Islet of Langerhans (tissue), 1 donor: ENCODE data around the gene KIF18A.
A peak's percentile ranks its signal among the peaks of the same experiment; 100 is the strongest.
"Not testable (repeated sequence)": the region's sequence is repeated elsewhere in the genome, so short reads cannot be mapped to it uniquely, and the experiment has no call there.

Experiments used
- FAIRE-seq: peaks from one replicate; lab custom pipeline; 2011; peaks lifted over from hg19 to GRCh38; lab: Jason Lieb, UNC

KIF18A gene

DNA sequence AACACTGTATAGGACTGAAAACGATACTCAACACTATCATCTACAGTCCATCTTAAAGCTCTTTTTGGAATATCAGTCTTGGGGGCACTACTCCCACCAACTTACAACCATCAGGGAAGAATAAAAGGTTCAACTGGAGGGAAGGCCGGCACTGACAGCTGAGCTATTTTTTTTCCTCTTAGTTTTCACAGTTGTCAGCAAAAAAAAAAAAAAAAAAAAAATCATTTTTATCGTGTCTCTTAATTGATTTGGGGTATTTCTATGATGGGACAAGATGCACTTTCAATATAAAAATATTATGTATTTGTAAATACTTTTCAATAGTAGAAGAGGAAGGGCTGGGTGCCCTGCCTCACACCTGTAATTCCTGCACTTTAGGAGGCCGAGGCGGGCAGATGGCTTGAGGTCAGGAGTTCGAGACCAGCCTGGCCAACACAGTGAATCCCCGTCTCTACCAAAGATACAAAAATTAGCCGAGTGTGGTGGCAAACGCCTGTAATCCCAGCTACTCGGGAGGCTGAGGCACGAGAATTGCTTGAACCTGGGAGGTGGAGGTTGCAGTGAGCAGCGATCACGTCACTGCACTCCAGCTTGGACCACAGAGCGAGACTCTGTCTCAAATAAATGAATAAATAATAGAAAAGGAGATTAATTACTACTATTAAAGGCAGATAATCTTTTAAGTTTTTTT lies 1.5 kb downstream of the KIF18A start:
- FAIRE-seq, result no peak

DNA sequence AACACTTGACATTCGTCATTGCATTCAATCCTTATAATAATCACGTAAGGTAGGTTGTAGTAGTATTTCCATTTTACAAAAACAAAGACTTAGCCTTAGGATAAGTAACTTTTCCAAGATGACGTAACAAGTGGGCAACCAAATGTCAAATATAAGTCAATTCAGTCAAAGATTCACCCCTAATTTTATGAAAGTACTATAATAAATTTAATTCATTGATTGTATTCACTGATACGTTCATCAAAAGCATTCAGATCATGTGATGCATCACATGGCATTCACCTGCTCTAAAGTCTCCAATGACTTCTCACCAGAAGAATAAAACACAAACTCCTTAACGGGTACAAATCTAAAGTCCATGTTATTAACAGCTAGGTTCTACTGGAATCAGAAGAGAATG lies 2.1 kb downstream of the KIF18A start:
- no peak for FAIRE-seq

DNA sequence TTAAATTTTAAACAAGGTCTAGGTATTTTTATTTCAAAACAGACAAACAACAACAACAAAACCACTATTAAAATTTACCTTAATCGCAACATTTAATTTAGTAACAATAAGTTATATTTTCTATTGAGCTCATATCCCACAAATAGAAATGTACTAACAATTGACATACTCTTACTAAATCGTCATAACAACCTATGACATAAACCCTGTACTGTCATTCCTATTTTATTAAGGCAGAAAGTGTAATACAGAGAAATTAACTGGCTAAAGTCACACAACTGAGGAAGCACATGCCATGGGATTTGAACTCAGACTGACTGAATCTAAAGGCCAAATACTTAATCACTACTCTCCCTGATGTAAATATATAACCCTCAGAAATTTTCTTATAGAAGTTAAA lies 3.0 kb downstream of the KIF18A start:
- no peak for FAIRE-seq

DNA sequence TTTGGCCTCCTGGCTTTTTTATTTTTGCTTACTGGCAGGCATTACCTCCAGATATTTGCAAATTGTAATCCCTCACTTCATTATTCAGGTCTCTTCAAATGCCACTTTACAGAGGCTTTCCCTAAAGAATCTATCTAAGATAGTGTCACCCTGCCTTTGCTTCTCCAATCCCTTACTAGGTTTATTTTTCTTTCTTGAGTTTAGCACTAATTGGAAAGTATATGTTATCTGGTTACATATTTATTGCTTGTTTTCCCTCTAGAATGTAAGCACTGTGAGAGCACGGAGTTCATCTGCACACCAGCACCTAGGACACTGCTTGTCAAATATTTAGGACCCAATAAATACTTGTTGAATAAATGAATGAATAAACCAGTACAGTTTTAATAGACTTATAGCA lies 3.5 kb downstream of the KIF18A start:
- no peak for FAIRE-seq

DNA sequence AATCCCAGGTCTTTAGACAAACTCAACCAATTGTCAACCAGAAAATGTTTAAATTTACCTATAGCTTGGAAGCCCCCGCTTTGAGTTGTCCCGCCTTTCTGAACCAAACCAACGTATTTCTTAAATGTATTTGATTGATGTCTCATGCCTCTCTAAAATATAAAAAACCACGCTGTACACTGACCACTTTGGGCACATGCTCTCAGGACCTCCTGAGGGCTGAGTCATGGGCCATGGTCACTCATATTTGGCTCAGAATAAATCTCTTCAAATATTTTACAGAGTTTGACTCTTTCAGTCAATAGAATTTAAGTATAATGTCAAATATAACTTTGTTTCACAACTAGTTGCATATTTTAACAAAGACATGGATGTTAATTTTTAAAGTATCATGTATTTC lies 5.7 kb downstream of the KIF18A start:
- not testable (repeated sequence) for FAIRE-seq

DNA sequence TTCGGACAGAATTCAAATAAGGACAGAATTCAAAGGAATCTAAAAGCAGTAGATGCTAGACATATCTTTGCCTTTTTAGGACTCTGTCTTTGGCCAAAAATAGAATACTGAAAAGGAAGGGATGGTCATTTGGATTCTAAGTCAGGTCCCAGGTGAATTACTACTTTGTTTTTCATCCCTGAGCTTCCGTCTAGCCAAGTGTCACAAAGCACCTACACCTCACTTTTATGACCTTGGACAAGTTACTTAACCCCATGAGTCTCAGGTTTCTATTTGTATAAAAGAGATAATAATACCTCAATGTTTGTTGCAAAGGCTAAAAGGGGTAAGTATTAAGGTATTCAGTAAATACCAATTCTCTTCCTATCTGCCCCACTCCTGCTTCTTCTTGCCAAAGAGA lies 7.3 kb downstream of the KIF18A start:
- FAIRE-seq, result no peak

DNA sequence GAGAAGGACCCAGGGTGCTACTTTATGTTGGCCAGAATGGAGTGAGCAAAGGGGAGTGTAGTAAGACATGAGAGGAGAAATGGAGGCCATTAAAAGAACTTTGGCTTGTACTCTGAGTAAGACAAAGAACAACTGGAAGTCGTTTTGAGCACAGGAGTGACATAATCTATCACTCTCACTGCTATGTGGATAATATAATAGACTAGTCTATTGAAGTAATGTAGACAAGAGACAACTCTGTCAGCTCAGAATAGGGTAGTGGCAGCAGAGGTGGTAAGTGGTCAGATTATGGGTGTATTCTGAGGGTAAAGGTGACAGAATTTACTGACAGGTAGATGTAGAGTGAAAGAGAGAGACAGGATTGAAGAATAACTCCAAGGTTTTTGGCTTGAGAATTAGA lies 8.2 kb downstream of the KIF18A start:
- no peak for FAIRE-seq

DNA sequence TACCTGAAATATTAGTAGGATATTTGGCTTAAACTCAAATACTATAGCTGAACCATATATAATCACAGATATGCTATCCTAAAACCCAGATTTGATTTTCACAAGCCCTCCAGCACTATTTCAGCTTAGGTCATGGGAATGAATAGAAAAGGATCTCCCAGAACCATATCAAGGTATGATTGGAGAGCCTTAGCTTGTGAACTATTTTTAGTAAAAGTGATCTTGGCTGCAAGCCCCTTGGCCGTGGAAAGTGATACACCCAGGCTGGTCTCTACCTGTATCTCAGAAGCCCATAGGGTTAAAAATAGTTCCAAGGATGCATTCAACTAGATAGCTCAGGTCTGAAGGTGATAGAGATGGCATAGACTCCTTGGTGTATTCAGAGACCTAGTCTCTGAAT lies 9.7 kb downstream of the KIF18A start:
- no peak for FAIRE-seq

DNA sequence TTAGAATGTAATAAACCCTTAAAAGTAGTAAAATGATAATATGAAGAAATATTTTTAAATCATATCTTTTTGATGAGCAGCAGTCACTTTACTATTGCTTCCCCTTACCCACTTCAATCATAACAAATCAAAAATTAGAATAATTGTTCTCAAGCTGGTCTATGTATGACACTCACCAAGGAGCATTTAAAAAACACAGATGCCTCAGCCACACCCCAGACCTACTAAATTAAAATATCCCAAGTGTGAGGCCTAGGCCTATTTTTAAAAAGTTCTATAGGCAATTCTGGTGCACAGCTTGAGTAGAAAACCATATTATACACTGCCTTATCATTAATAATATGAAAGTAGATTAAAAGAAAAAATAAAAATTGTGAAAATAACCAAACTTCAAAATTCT lies 15.2 kb downstream of the KIF18A start:
- FAIRE-seq, result no peak

DNA sequence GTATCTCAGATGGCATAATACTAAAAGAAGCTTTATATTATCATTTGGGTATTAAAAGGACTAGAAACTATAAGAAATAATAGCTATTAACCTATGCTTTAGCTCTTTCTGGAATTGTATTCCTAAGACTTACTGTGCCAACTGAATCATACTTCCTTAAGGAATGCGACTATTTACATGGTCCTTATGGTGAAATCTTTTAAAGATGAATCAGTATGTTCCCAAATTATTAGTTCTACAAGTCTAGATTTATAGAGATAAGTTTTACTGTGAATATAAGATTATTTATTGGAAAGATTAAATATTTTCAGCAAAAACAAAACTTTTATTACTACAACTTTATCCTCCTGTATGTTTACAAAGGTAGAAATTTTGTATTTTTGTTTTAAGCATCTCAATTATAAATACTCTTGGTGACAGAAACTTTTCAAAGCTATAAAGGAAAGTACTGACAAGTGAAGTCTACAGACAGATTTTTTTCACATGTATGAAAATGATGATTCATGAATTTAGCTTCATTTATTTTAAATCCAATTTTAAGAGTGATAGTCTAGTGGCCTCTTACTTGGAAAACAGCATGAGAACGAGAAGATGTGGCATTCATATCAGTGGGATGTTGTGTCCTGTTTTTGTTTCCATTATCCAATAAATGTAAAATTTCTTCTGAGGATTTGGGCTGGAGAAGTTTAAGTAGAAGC lies 17.8 kb downstream of the KIF18A start:
- no peak for FAIRE-seq

DNA sequence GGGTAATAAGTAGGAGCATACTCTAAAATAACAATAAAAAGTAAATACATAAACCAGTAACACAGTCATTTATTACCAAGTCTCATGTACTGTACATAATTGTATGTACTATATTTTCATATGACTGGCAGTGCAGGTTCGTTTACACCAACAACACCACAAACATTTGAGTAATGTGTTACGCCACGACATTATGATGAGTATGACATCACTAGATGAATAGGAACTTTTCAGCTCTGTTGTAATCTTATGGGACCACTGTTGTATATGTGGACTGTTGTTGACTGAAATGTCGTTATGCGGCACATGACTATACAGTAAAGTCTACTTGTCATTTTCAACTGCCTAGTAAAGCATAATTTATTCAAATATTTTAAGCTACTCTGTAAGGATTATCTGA lies 18.6 kb downstream of the KIF18A start:
- no peak for FAIRE-seq

DNA sequence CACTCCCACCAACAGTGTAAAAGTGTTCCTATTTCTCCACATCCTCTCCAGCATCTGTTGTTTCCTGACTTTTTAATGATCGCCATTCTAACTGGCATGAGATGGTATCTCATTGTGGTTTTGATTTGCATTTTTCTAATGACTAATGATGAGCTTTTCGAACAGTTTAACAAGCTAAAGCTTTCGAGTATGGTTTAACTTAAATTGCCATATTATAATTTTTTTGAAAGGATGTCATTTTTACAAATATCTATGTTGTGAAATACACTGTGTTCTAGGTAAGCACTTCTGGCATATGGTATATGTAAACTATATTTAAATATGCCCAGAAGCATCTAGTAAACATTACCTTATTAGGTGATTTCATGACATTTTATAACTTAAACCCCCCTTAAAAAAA lies 20.3 kb downstream of the KIF18A start:
- not testable (repeated sequence) for FAIRE-seq

DNA sequence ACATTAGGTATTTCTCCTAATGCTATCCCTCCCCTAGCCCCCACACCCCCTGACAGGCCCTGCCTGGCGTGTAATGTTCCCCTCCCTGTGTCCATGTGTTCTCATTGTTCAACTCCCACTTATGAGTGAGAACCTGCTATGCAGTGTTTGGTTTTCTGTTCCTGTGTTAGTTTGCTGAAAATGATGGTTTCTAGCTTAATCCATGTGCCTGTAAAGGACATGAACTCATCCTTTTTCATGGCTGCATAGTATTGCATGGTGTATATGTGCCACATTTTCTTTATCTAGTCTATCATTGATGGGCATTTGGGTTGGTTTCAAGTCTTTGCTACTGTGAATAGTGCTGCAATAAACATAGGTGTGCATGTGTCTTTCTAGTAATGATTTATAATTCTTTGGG lies 20.8 kb downstream of the KIF18A start:
- not testable (repeated sequence) for FAIRE-seq

DNA sequence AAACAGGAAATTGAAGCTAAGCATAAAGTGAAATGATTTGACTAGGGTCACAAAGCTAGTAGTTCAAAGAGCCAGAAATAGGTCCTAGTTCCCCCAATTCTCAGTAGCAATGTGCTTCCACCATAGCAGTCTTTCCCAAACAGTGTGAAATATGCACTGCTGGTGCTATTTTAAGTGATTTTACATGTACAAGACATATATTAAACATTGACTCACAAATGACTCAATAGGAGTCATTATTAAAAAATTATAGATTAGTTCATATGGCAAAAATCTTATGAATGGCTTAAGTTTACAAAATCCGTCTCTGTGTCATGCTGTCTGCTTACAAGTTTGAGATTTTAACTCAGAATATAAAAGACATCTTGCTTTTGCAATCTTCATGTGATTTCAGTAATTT lies 21.4 kb downstream of the KIF18A start:
- no peak for FAIRE-seq

DNA sequence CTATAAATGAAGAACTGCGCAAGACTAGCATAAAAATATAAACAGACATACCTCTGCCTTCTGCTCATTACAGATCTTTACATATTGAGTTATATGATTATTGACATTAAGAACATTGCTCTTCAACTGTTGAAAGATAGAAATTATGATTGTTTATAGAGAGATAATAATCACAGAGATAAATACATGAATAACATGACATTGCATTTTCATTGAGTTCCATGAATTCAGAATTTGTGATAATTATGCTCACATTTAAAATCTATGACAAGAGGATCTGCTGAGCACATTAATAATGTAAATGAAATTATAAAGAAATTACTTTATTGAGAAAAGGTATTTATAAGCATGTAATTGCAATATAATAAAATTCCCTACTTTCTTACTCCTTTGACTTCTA lies 24.8 kb downstream of the KIF18A start:
- FAIRE-seq, result no peak

DNA sequence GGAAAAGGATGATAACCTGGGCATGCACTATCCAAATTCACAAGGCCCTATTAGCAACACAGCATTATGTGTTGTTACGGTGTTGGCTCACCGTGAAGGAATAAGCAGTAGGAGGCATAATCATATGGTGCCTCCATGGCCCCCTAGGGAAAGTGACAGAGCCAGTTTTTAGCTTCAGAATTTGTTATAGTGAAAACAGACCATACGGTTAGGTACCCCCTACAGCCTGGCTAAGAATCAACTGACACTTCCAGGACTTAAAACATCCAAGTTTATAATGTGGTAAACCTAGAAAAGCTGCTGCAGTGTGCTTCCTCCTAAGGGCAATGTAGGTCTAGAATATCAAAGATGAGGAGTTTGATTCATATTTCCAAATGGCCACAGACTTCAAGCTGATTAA lies 30.4 kb downstream of the KIF18A start:
- no peak for FAIRE-seq

DNA sequence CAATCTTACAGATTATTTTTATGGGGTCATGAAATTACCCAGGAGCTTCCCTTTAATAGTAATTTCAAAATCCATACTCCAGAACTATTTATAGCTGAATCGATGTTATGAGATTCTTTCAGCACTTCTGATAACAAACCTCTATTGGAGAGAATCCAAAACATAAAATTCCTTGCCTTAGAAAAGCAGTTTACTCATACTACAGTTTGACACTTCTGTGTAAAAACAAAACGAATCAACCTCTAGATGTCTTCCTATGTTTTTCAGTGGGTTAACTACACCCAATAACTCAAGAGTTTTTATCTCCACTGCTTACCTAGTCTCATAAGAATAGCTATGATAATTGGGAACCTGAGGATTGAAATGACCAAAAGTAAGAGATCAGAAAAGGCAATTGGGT lies 35.6 kb downstream of the KIF18A start:
- FAIRE-seq, result no peak

DNA sequence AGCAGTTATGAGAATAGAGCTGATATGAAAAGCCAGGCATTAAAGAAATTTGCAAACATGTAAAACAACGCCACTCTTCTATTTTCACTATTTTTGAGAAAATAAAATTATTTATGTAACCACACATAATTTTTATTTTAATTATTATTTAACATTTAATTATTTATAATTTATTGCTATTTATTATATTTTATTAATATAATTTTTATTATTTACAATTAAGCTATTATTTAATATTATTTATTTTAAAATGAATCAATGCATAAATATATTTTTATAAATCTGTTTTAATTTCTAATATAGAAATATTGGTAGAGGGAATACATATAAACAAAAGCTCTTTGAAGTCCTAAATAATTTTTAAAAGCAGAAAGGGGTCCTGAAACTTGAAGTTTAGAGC lies 36.7 kb downstream of the KIF18A start:
- no peak for FAIRE-seq

DNA sequence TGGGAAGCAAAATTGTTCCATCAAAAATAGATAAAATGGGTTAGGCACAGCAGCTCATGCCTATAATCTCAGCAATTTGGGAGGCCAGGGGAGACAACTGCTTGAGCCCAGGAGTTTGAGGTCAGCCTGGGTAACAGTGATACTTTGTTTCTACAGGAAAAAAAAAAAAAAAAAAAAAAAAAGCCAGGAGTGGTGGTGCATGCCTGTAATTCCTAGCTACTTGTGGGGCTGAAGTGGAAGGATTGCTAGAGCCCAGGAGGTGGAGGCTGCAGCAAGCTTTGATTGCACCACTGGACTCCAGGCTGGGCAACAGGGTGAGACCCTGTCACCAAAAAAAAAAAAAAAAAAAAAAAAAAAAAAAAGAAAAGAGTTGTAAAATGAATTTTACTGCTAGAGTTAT lies 49.6 kb downstream of the KIF18A start:
- FAIRE-seq, result no peak

DNA sequence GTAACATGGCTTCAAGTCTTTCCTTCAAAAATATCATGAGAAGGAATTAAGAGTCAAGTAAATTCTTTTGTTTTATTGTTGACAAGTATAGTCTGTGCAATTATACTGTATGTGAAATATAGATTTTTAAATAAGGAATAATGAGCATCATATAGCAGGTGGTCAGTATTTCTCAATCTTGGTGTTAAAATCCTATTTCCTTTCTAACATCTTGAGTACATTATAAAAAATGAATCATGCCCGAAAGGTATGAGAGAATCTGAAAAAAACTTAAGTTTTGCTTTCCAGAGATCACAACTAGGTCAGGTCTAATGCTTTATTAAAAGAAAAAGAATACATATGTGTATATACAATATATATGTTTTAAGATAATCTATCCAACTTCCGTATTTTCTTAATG lies 53.1 kb downstream of the KIF18A start:
- FAIRE-seq, result no peak

DNA sequence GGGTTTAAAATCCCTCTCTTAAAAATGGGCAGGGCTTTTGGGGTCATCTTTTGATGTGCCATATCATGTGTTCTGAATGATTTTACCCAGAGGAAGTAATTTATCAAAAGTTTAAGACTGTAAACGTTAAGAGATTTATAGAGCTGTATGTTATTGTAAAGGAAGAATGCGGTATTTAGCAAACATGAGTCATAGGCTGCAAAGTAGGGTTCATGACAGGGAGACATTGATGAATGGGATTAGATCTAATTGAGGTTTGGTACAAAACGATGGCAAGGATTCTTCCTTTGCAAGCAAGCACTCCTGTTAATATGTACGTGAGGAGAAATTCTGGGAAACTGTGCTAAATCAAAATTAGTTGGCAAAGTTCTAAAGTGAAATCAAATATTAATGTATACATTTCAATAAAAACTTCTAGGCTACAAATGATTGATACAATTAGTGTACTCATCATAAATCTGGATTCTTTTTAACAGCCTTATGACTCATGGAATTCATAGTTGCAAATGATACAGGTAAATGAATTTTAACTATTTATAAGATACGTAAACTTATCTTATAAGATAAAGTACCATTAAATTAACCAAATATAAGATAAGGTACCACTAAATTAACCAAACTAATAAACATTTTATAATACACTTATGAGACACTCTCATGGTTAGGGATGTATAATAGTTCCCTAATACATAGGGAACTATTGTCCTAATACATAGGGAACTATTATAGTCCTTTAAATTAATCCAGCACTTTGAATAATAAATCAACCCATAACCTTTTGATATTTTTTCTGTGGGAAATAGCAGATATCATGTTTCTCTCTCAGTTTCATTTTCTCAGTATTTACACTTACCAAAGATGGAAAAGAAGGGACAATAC lies 58.4 kb downstream of the KIF18A start:
- peak; percentile 33 for FAIRE-seq

DNA sequence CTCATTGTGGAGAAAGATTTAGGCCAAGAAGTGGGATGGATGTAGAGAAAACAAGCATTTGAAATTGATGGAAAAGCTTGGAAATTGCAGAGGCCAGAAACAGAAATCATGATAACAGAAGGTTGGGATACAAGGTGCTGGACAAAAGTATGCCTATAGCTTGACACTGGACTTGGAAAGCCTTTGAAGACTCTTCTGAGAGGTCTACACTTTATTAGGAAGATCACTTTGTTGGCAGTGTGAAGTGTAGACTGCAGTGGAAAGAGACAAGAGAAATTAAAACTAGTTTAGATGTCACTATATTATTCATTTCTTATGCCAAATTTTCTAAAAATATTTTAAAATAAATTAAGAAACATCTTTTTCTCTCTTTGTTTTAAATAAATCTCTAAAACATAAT lies 59.1 kb downstream of the KIF18A start:
- no peak for FAIRE-seq
